HG03045 (cell line): ENCODE data around the gene BPIFB3.

Source experiments
- ATAC-seq: cut with Tn5 transposase; IDR thresholded peaks from one replicate; pipeline ENCODE4 v1.9.1; 2021; ENCODE audit warnings: mild to moderate bottlenecking, moderate library complexity; ENCODE audit not compliant: unreplicated experiment

Gene BPIFB3

DNA sequence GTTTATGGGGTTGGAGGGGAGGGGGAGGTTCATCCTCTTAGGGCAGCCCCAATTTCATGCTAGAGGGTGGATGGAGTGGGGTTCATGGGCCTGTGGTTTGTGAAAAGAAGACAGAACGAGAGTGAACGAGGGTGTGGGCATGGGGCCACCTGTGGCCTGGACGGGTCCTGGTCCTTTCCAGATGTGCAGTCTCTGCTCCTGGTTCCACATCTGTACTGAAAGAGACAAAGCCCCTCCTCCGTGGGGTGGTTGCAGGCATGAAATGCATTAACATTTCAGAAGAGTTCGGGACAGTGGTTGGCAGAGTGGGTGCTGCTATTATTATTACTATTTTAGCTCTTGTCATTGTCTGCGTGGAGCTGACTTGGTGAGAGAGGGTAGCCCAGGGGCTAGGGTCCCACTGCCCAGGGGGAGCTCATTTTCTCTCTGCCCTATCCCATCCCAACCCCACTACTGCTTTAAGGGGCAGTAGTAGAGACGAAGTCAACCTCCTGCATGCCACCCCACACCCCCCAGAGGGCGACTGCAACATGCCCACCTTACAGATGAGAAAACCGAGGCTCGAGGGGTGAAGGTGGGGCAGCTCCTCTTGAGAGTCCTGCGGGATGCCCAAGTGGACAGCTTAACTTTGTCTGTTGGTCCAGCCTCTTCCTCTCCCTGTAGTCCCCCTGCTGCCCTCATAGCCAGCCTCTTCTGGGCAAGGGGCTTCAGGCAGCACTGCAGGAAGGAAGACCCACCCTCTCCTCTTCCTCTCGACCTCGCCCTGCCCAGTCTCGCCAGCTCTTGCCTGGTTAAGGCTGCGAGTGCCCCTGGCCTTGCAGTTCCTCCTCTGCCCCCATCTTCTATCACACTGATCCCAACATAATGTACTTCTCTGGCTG lies 37.8 kb upstream of the BPIFB3 start:
- ATAC-seq = no peak

DNA sequence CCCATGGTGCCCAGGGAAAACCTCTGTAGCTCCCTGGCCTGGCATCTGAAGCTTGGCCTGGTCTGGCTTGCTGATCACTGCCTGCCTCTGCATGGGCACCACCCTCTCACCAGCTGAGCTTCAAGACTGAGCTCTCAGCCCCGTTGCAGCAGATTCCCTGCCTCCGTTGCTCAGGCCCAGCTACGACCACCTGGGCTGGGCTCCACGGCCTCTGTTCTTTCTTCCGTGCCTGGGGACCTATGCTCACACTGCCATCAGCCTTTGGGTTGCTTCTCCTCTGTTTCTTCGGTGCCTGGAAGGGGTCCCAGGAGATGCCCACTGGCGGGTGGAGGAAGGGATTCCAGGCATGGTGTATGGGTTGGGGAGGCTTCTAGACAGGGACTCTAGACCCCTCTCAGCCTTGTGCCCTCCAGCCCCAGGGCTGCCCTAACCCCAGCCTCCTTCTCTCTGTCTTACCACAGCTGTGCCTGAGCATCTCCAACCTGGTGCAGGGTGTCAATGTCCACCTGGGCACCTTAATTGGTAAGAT lies 37.1 kb upstream of the BPIFB3 start:
- ATAC-seq = no peak

DNA sequence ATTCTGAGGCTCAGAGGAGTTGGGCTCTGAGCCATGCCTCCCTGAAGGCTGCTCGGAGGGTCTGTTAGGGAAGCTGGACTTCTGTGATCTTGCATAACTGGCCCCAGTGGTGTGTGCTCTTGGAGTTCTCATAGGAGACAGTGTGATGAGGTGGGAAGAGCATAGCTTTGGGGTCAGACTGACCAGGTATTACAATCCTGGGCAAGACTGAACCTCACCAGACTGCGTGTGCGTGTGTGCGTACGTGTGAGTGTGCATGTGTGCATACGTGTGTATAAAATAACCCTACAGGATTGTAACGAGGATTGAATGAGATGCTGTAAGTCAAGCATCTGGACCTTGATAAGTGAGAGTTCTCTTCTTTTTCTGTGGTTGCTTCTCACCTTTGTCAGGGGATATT lies 36.2 kb upstream of the BPIFB3 start:
- ATAC-seq = no peak

DNA sequence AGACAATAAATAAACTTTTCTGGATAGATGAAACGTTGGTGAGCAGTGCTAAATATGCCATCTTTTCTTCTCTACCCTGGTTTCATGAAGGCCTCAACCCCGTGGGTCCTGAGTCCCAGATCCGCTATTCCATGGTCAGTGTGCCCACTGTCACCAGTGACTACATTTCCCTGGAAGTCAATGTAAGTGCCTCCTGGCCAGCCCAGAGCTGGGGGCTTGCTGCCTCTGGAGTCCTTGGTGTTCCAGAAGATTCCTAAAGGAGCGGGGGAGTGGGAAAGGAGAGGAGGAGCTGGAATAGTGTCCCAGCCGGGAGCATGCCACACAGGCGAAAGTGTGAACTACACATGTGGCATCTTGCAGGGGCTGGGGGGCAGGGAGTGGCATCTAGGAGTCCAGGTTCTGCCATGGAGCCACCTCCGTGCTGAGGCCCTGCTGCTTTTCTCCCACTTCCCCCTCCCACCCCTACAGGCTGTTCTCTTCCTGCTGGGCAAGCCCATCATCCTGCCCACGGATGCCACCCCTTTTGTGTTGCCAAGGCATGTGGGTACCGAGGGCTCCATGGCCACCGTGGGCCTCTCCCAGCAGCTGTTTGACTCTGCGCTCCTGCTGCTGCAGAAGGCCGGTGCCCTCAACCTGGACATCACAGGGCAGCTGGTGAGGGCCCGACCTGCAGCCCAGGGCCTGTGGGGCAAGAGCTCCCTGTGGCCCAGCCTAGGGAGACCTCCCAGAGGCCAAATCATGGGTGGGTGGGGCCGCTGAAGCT lies 35.4 kb upstream of the BPIFB3 start:
- ATAC-seq = no peak

DNA sequence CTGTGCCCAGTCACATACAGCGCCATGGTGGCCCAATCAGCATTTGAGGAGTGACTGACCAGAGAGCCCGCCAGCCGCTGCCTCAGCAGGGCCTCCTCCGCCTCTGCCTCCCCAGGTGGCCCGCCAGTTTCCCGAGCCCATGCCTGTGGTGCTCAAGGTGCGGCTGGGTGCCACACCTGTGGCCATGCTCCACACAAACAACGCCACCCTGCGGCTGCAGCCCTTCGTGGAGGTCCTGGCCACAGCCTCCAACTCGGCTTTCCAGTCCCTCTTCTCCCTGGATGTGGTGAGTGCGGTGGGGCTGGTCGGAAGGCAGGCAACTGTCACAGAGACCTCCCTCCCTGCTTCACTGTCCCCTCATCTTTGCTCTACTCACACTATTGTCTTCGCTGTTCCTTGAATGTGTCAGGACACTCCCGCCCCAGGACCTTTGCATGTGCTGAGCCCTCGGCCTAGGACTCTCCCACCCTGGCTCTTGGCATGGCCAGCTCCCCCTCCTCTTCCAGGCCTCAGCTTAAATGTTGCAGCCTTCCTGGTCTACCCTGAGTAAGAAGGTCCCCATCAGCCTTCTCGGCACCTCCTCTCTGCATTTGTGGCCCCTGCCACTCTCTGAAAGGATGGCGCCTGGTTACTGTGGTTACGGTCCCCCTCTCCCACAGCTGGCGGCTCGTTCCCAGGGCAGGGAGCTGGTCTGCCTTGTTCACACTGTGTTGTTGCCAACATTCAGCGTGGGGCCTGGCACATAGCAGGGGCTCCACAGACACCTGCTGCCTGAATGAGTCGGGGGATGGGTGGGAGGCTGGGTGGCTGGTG lies 34.0 kb upstream of the BPIFB3 start:
- no peak for ATAC-seq

DNA sequence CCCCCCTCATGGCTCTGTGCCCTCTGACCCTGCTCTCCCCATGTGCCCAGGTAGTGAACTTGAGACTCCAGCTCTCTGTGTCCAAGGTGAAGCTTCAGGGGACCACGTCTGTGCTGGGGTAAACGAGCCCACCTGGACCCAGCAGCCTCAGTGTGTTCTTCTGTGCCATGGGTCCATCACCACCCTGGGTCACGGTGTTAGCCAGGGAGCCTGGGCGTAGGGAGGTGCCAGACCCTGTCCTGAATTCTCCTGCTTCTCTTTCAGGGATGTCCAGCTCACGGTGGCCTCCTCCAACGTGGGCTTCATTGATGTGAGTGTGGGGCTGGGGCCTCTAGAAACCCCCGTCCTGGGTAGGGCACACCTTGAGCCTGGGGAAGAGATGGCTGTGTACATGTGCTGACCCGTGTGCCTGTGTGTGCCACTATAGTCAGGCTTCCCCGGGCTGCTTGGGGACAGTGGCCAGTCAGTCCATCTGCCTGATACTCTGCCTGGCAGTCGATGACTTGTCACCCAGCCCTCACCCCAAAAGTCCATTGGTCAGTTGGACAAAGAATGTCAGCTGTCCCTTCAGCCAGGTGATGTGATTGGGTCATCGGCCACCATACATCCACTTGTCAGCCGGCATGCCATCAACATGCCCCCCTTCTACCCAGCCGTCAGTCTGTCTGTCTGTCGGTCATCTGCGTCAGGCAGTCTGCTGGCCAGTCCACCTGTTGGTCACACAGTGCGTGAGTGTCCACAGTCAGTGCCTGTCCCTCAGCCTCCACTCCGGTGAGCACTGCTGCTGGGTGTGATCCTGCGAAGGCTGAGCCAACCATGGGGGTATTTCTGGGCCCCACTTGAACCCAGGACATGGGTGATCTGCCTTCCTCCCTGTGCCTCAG lies 33.2 kb upstream of the BPIFB3 start:
- no peak for ATAC-seq

DNA sequence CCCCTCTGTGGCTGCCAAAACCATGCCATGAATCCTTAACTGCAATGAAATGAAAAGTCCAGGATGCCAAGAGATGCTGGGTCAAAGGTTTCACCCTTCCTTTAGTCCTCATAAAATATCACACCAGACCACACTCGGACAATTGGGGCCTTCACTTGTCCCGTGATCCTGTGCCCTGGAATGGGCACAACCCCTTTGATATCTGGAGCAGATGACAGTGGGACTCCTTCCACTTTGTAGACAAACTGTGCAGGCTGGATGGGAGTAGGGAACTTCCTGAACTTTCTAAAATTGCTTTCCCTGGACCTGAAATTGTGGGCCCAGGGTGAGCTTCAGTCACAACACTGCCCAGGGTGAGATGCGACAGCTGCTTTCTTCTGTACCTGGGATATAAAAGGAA lies 31.8 kb upstream of the BPIFB3 start:
- ATAC-seq = no peak

DNA sequence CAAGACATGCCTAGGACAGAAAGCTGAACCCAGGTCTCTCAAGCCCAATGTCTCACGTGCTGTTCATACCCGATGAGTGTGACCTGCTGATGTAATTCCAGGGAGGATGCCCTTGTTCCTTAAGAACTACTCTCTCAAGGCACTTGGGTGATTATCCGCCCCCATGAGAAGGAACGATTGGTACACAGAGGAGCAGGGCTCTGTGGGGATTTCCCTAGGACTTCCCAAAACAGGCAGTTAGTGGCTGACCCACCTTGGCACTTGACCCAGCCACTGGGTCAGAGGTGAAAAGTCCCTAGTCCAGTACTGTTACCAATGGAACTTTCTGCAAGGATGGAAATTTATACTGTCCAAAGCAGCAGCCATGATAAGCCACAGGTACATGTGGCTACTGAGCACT lies 31.4 kb upstream of the BPIFB3 start:
- ATAC-seq = no peak

DNA sequence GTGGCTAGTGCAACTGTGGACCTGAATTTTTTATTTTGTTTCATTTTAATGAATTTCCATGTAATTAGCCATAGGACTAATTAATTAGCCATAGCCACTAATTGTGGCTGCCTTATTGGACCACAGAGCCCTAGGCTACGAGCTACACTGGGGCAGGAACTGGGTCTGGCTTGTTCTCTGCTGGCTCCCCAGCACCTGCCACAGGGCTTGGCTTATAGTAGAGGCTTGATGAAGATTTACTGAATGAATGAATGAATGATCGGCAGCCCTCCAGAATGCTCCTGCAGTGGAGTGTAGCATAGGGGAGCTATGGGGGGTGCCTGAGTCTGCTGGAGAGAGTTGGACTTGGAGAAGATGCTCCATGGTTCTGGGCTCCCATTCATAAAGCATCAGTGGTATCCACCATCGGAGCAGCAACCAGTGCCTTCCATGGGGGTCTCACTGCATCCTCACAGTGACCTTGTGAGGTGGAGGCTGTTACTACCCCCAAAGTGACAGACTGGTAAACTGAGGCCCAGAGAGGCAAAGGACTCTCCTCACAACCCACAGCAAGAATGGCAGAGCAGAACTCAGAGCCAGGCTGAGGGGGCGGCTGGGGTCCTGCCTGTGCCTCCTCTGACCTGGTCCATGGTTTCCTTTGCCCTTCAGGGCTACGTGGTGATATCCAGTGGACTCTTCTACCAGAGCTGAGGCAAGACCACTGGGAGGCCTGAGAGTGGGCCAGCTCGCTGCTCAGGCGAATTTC lies 30.8 kb upstream of the BPIFB3 start:
- ATAC-seq = no peak

DNA sequence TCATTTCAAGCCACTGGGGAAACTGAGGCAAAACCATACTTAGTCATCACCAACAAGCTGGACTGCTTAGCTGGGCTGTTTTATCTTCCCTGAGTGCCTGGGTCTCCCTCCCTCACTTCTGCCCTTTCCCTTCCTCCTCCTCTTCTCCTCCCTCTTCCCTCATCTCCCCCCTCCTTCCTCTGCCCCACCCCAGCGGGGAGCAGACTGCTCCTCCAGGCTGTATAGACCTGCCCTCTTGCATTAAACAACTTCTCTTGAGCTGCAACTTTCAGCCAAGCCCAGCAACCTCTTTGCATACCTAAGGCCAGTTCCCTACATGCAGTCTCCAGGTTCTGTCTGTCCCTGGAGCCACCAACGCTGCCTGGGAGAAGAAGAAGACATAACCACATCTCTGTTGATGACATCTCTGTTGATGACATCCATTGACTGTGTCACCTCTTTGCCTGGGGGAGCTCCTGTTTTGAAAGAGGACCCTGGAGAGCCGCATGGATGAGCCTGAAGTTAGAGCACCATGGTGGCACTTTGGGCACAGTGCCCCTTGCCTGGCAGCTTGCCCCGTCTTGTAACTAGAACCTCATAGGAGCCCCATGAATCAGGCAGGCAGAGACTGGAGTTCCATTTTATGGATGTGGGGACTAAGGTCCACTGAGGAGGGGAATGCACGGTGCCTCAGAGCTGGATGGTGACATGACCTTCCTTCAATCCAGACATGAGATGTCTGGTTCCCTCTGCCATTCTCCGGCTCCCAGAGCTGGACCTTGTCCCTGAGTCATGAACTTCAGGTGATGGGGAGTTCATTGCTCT lies 30.1 kb upstream of the BPIFB3 start:
- no peak for ATAC-seq

DNA sequence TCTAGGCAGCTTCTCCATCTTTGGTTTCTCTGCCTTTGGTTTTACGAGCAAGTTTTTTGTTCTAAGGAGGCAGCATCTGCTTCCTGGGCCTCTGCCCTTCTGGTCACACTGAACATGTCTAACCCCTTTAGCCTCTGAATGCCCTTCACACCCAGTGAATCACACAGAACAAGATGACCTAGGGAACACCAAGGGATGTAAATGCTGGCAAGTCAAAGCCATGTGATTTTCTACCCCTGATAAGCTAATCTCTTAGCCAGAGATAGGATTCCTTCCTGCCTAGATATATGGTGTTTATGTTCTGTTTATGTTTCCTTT lies 29.5 kb upstream of the BPIFB3 start:
- no peak for ATAC-seq

DNA sequence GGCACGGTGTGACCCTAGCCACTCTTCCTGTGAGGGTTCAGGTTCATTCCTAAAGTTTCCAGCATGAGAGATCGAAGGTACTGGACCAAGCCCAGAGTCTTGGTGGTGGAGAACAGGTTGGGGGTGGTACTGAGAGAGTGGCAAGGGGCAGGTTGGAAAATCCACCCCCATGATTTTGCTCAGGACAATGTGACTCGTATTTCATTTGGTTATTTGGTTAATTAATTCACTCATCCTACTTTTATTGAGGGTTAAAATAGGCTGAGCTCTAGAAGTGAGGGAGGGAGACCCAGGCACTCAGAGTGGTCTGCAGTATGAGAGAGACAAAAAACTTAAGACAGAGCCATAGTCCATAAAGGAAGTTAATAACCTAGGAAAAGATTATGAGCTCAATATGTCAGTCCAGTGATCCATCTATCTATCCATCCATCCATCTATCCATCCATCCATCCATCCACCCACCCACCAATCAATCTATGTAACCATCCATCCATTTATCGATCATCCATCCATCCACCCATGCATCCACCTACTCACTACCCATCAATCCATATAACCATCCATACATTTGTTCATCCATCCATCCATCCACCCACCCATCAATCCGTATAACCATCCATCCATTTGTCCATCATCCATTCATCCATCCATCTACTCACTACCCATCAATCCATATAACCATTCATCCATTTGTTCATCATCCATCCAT lies 28.9 kb upstream of the BPIFB3 start:
- no peak for ATAC-seq

DNA sequence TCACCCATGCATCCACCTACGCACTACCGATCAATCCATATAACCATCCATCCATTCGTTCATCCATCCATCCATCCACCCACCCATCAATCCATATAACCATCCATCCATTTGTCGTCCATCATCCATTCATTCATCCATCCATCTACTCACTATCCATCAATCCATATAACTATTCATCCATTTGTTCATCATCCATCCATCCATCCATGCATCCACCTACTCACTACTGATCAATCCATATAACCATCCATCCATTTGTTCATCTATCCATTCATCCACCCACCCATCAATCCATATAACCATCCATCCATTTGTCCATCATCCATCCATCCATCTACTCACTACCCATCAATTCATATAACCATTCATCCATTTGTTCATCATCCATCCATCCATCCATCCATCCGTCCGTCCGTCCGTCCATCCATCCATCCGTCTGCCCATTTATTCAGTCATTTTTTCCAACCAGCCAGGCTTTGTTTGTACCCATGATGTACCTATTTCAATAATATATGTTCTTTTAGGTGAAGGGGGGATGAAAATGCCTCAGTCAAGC lies 28.3 kb upstream of the BPIFB3 start:
- ATAC-seq = no peak

DNA sequence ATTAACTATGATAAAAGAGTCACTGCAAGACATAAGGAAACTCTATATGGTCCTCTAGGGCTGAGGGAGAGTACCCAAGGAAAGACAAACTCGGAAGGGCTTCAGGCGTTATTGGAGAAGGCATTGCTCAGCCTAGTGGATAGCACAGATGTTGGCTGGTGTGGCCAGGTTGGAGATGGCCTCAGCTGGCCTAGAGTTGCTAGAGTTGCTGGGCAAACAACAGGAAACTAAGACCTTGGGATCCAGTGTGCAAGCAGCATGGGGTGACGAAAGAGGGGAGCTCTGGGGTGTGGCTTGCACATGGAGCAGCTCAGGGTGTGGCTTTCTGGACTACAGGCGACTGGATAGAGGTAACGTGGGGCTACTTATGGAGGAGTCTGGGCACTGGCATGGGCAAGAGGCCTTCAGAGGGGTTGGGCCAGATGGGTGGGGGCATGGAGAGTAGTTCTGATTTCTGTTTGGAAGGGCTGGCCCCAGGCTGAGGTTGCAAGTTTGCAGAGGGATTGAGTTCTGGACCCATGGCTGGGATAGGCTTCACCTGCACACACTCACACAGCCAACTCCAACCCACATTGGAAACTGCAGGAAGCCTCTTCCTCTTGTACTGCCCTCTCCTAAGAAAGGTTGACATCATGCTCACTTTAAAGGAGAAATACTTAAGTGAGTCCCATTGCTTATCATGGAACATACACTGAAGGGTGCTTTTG lies 27.5 kb upstream of the BPIFB3 start:
- ATAC-seq = no peak

DNA sequence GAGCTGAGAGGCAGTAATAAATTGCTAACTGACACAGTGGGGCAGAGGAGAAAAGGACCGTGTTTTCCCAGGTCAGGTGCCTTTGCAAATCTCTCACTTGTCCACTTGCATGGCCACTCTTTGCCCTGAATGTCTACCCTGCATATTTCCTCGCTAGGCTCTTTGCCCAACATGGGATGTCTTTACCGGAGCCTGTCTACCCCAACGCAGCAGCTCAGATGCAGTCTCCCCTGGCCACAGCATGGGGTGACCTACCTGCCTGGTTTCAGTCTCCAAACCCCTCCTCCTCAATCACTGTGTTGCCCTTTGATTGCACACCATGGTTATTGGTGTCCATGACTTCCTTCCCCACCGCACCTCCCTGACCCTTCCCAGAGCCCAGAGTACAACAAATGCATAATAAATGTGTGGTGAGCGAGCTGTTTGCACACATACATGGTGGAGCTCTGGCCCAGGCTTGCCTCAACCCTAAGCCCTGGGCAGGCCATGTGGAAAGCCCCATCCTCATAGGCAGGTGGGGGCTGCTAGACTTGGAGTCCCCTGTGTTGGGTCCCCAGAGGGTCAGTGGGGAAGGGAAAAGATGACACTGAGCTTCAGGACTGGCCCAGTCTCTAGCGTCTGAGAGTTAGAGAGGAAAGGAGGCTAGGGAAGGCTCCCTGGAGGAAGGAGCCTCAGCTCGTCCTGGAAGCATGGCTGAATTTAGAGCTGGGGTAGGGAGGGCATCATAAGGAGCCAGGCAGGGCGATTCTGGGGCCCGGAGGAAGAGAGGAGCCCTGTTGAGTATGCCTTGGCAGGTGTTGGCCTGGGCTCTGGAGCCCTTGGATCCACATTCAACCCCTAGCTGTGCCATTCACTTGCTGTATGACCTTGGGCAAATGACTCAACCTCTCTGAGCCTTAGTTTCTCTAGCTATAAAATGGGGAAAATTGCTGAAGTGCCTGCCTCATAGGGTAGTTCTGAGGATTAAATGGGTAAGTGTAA lies 26.6 kb upstream of the BPIFB3 start:
- ATAC-seq = no peak
